Vagina (tissue), 2 donors: ENCODE measurements around the gene ABAT.

Source experiments
- CTCF ChIP-seq, 3 experiments: fragments of 450-650 bp in 2 of 3; fragments of 200-600 bp in 1 of 3; sonication (generic) in 1 of 3; IDR thresholded peaks; one replicate each; pipeline ENCODE4 v1.5.1; 2017 to 2019; ENCODE audit warnings: antibody characterized with exemption in 3 of 3, mild to moderate bottlenecking in 2 of 3, moderate library complexity in 2 of 3
- POLR2A ChIP-seq, 2 donors: fragments of 450-650 bp; IDR thresholded peaks; one replicate each; pipeline ENCODE4 v1.6.1; 2017; ENCODE audit warnings: antibody characterized with exemption in 2 of 2, mild to moderate bottlenecking in 2 of 2, moderate library complexity in 2 of 2

GRCh38 chr16:8679151-8679550, 4.7 kb downstream of the ABAT start:
- no peak for TF ChIP-seq CTCF (IDR thresholded peaks at IDR 0.05)
- TF ChIP-seq POLR2A (IDR thresholded peaks at IDR 0.05), result no peak
